Heart left ventricle (tissue), 16 donors: Measurements from ENCODE around the gene RAB43. TPM values are rescaled to one million over a fixed set of nuclear protein-coding genes. Genes with fewer than 3 reads are reported as not detected.

ENCODE experiments used
- ATAC-seq, 4 donors: fragments of 200-7000 bp; cut with Tn5 transposase; one replicate each; pipeline ENCODE4 v1.9.1; 2020 to 2022; ENCODE audit warnings: moderate library complexity in 4 of 4, mild to moderate bottlenecking in 3 of 4, moderate number of reproducible peaks in 1 of 4
- DNase-seq, 5 donors: peaks; one replicate each; pipeline ENCODE4 v3.0.0-alpha.2; 2020
- H3K27ac ChIP-seq, 12 donors: fragments of 200-600 bp; sonication (generic) in 4 of 12; one replicate each; pipeline versions ENCODE4 v1.5.0 to v1.8.0; 2016 to 2022; ENCODE audit warnings: mild to moderate bottlenecking in 2 of 12
- H3K27me3 ChIP-seq, 9 donors: fragments of 200-600 bp; sonication (generic) in 2 of 9; one replicate each; pipeline versions ENCODE4 v1.5.1 to v1.8.0; 2016 to 2022; ENCODE audit warnings: mild to moderate bottlenecking in 3 of 9
- H3K36me3 ChIP-seq, 9 donors: fragments of 200-600 bp; sonication (generic) in 2 of 9; one replicate each; pipeline versions ENCODE4 v1.5.0 to v1.8.0; 2018 to 2022; ENCODE audit warnings: mild to moderate bottlenecking in 2 of 9
- H3K4me1 ChIP-seq, 12 donors: fragments of 200-600 bp; sonication (generic) in 4 of 12; one replicate each; pipeline versions ENCODE4 v1.5.0 to v1.8.0; 2016 to 2022; ENCODE audit warnings: mild to moderate bottlenecking in 3 of 12
- H3K4me3 ChIP-seq, 12 donors: fragments of 200-600 bp; sonication (generic) in 4 of 12; one replicate each; pipeline versions ENCODE4 v1.5.0 to v1.8.0; 2017 to 2022; ENCODE audit warnings: mild to moderate bottlenecking in 9 of 12, moderate library complexity in 4 of 12
- H3K9me3 ChIP-seq, 12 donors: fragments of 200-600 bp; sonication (generic) in 4 of 12; one replicate each; pipeline versions ENCODE4 v1.5.0 to v1.8.0; 2016 to 2022; ENCODE audit warnings: mild to moderate bottlenecking in 1 of 12
- CTCF ChIP-seq, 12 donors: fragments of 200-600 bp; sonication (generic) in 4 of 12; IDR thresholded peaks; one replicate each; pipeline versions ENCODE4 v1.5.0 to v1.8.0; 2018 to 2022; ENCODE audit warnings: antibody characterized with exemption in 12 of 12, mild to moderate bottlenecking in 5 of 12
- POLR2A ChIP-seq, 2 donors: fragments of 450-650 bp; IDR thresholded peaks; one replicate each; pipeline ENCODE4 v1.6.1; 2017; ENCODE audit warnings: antibody characterized with exemption in 2 of 2, mild to moderate bottlenecking in 2 of 2, moderate library complexity in 2 of 2
- WGBS, 4 donors: extraction: QIAGEN DNeasy Blood & Tissue Kit in 2 of 4; methylation state at CpG; one replicate each; pipeline versions ENCODE4 v1.1.5 to v1.1.7; 2013 to 2018; 5-methylcytosine and 5-hydroxymethylcytosine counted together
- intact Hi-C, 10 donors: fragments of 100-400 bp; cut with DNase I; formaldehyde crosslinking; loops; one replicate each; pipeline versions ENCODE4 v1.11.1 to v1.14.2; 2022
- polyA plus RNA-seq, 2 donors: library from polyadenylated mRNA; stranded (reverse); fragments of 200-250 nt; gene quantifications; one replicate each; pipeline ENCODE4 v1.2.3, GENCODE V29; 2013
- total RNA-seq, 9 donors: library from RNA; depleted of rRNA in 2 of 9; stranded (reverse); fragments of >200 nt in 2 of 9; fragmentation: NEBNext Ultra II Directional in 3 of 9; extraction: Animal tissue kit (Norgen Biotek cat#: 25700) in 3 of 9; gene quantifications; one replicate each; pipeline versions ENCODE4 v1.1.0 to v1.2.4, GENCODE V29; 2016 to 2023
- donor health status: ischemic (EF 13 %, LVEDD 7.1; RV severe dilation, severe dysfunction).
- donor health status: healthy with polysubstance abuse.
- donor health status: DM: no; HTN: yes; CAD: no.
- donor health status: DM: no; HTN: no; CAD: no.
- donor health status: ischemic (EF 25% LVEDD 6.9; RV normal size, moderate dysfunction).
- donor health status: ischemic (EF 25% LVEDD 5.7; RV mildly dilated, moderate dysfunction).
- donor health status: healthy.
- donor health status: DM: yes; HTN: yes; CAD: no.
- donor health status: ischemic (EF 35%, LVEDD 5.7; RV mildly dilated, moderate dysfunction).
- donor health status: nonischemic (EF 11% LVEDD 7.7; RV severe dilation, severe dysfunction).
- donor health status: DM: yes; HTN: yes; CAD: no.
- donor health status: PGD.
- donor health status: ischemic (EF 29% LVEDD 5.4; RV normal size, mild dysfunction).
- donor health status: nonischemic (EF 23%, LVEDD 6.1; RV moderate dilation, normal function).

The RAB43 gene
- total and polyA plus RNA-seq, 11 donors = 1.3 to 10.3 (median 3.3) TPM

- Histone ChIP-seq H3K9me3 (no peaks in the 10 kb centered on the region), H3K36me3 (peaks cover 0 to 100% (median 90%) of the 10 kb centered on the region in 9 donors), H3K27me3 (no peaks in the 10 kb centered on the region), H3K27ac (no peak overlapping the region), H3K4me3 (no peak overlapping the region), H3K4me1 (peaks cover 0 to 6% (median 0%) of the 10 kb centered on the region in 12 donors)
- DNase-seq = no peak
- ATAC-seq = no peak
- intact Hi-C loops = no loop called here
- TF ChIP-seq POLR2A (IDR thresholded peaks at IDR 0.05) = no peak
- TF ChIP-seq CTCF (IDR thresholded peaks at IDR 0.05) = no peak
- 77 to 86% (median 82%) methylated on average over 2 of the region's 2 CpGs for WGBS, 4 donors
Observed at GRCh38 chr3:129131465-129132088, 10.0 kb upstream of the RAB43 start.

GRCh38 chr3:129130291-129130813 lies 8.7 kb upstream of the RAB43 start:
- Histone ChIP-seq H3K27ac (no peak overlapping the region), H3K4me1 (peaks cover 0 to 6% (median 0%) of the 10 kb centered on the region in 12 donors), H3K27me3 (no peaks in the 10 kb centered on the region), H3K4me3 (no peak overlapping the region), H3K36me3 (peaks cover 0 to 88% (median 78%) of the 10 kb centered on the region in 9 donors), H3K9me3 (no peaks in the 10 kb centered on the region)
- WGBS, 4 donors = 91 to 94% (median 92%) methylated on average over 13 of the region's 13 CpGs
- ATAC-seq = no peak
- intact Hi-C loops = no loop called here
- no peak for TF ChIP-seq CTCF (IDR thresholded peaks at IDR 0.05)
- no peak for TF ChIP-seq POLR2A (IDR thresholded peaks at IDR 0.05)
- DNase-seq = no peak

- 93 to 96% (median 95%) methylated on average over 11 to 16 of the region's 16 CpGs for WGBS, 4 donors
- DNase-seq = no peak
- Histone ChIP-seq H3K36me3 (peaks cover 0 to 70% (median 60%) of the 10 kb centered on the region in 9 donors), H3K27me3 (no peaks in the 10 kb centered on the region), H3K9me3 (no peaks in the 10 kb centered on the region), H3K4me1 (peaks cover 0 to 6% (median 0%) of the 10 kb centered on the region in 12 donors), H3K27ac (no peak overlapping the region), H3K4me3 (no peak overlapping the region)
- ATAC-seq = no peak
- no peak for TF ChIP-seq POLR2A (IDR thresholded peaks at IDR 0.05)
- TF ChIP-seq CTCF (IDR thresholded peaks at IDR 0.05) = no peak
- intact Hi-C loops = no loop called here
Observed at GRCh38 chr3:129128357-129129155, 7.0 kb upstream of the RAB43 start.

GRCh38 chr3:129126726-129127280 lies 5.2 kb upstream of the RAB43 start:
- Histone ChIP-seq H3K9me3 (no peaks in the 10 kb centered on the region), H3K27ac (no peak overlapping the region), H3K27me3 (no peaks in the 10 kb centered on the region), H3K4me1 (peaks cover 0 to 6% (median 0%) of the 10 kb centered on the region in 12 donors), H3K4me3 (no peak overlapping the region), H3K36me3 (peaks cover 0 to 52% (median 42%) of the 10 kb centered on the region in 9 donors)
- no peak for TF ChIP-seq CTCF (IDR thresholded peaks at IDR 0.05)
- no peak for TF ChIP-seq POLR2A (IDR thresholded peaks at IDR 0.05)
- no peak for ATAC-seq
- WGBS, 4 donors = 90 to 92% (median 91%) methylated on average over 9 of the region's 9 CpGs
- no peak for DNase-seq
- intact Hi-C loops = no loop called here
